ENCODE results near the gene TIGIT. TPM values are rescaled to one million over a fixed set of nuclear protein-coding genes. Genes with fewer than 3 reads are reported as not detected.
A peak's percentile ranks its signal among the peaks of the same experiment; 100 is the strongest.

The TIGIT gene
- total and polyA plus RNA-seq, 10 of the 15 experiments (the other 5 are each of a cell fraction or from before 2014, with no cell fraction given) = 0.08 to 4.7 (median 0.94) TPM

DNA sequence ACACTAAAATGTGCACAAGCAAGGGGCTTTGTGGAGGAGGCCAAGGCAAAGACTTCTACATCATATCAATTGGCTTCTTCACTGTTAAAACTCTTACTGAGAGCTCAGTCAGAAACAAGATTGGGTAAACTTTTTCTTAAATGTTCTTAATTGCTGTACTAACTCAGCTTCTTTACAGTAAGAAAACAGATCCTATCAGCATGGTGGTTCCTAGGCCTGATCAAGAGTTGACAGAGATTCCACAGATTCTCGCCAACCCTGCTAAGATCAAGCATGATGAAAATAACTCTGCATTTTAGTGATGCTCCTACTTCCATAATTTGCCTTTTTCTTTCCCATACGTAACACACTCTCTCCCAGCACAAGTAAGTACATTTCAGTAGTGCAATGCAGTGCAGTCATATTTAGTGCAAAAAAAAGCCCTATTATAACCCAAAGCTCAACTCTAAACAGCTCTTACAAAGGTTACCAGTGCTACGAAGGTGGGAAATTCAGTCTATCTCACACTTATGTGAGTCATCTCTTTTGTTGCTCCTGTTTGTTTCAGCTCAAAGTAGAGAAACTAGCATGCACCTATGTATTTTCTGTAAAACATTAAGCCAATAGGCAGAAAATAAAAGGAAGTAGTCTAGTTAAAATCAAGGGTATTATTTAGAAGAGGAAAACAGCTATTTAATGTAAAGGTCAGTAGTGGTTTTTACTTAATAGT is 29.9 kb downstream of the TIGIT start:
- in situ Hi-C loops (cut with MboI) (no loop called here), intact Hi-C loops (cut with micrococcal nuclease; ENCODE audit: unreplicated experiment) (no loop called here)
- Histone ChIP-seq H3K9ac (ENCODE audit: control insufficient read depth, insufficient read depth, low read length) (no peak overlapping the region), H3K9me3 (replicated peaks; ENCODE audit: control insufficient read depth, insufficient read depth, low read length) (no peaks in the 10 kb centered on the region), H4K20me1 (ENCODE audit: control insufficient read depth, insufficient read depth) (no peaks in the 10 kb centered on the region), H3K4me2 (ENCODE audit: control insufficient read depth, insufficient read depth) (no peak overlapping the region), H3K27me3 (replicated peaks in 1 of 2; ENCODE audit: control insufficient read depth in 2 of 2, insufficient read depth in 2 of 2, low read length in 1 of 2) (no peaks in the 10 kb centered on the region), H3K4me1 (ENCODE audit: control insufficient read depth, insufficient read depth, low read length) (peaks cover 4% of the 10 kb centered on the region; the same call in 1 of the 2 replicates), H3K27ac (ENCODE audit: control insufficient read depth, insufficient read depth) (no peak overlapping the region), H3K4me3 (no peak overlapping the region), H2AFZ (ENCODE audit: control insufficient read depth, low read depth, low read length) (no peak overlapping the region), H3K36me3 (ENCODE audit: control insufficient read depth in 2 of 2, insufficient read depth in 2 of 2, low read length in 1 of 2) (no peaks in the 10 kb centered on the region; a peak in 1 of 4 replicates), H3K79me2 (ENCODE audit: control insufficient read depth, insufficient read depth, low read length) (no peaks in the 10 kb centered on the region)
- FAIRE-seq = no peak
- 65% methylated on average over 3 of the region's 3 CpGs for WGBS (ENCODE audit: insufficient coverage, insufficient replicate concordance, low lambda C conversion rate, missing lambda C conversion rate)
- RAD21 ChIA-PET (ENCODE audit: unreplicated experiment) = interaction anchor here (0.9 to 5.2 kb wide), 13 partner anchors 10 to 110 kb away, joined by 3 to 80 read pairs (median 8); partner anchors contain the start of gene TIGIT
- CTCF ChIA-PET = interaction anchor here (1.0 to 4.3 kb wide), 10 partner anchors 8 to 60 kb away, joined by 3 to 45 read pairs (median 6); partner anchors contain the start of gene TIGIT
- BruUV-seq (replicated peaks) = no TSS peak
- no peak for DNase-seq (ENCODE audit: low read depth, low spot score)
- ATAC-seq = peak; percentile 77
- SMC1A ChIA-PET (ENCODE audit: uncharacterized antibody, unreplicated experiment) = interaction anchor here (0.8 to 3.6 kb wide), 17 partner anchors 9 to 116 kb away, joined by 3 to 57 read pairs (median 4); partner anchors contain the start of gene TIGIT
- POLR2A ChIA-PET = interaction anchor here (0.6 to 3.4 kb wide), 7 partner anchors 10 to 1765 kb away, joined by 3 to 26 read pairs (median 5); no protein-coding TSS in a partner anchor
- TF ChIP-seq, protein P1, sequence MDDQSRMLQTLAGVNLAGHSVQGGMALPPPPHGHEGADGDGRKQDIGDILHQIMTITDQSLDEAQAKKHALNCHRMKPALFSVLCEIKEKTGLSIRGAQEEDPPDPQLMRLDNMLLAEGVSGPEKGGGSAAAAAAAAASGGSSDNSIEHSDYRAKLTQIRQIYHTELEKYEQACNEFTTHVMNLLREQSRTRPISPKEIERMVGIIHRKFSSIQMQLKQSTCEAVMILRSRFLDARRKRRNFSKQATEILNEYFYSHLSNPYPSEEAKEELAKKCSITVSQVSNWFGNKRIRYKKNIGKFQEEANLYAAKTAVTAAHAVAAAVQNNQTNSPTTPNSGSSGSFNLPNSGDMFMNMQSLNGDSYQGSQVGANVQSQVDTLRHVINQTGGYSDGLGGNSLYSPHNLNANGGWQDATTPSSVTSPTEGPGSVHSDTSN (IDR thresholded peaks at IDR 0.05; ENCODE audit: insufficient replicate concordance, low read depth, low read length) = no peak
- TF ChIP-seq NFXL1 (IDR thresholded peaks at IDR 0.05; ENCODE audit: borderline replicate concordance) = no peak
- TF ChIP-seq POU2F2 (IDR thresholded peaks at IDR 0.05; ENCODE audit: borderline replicate concordance, low read depth, low read length) = no peak
- peak; percentile 39 for TF ChIP-seq SKIL (IDR thresholded peaks at IDR 0.05; ENCODE audit: low read depth, poor library complexity, severe bottlenecking)
- no peak for TF ChIP-seq RBBP5 (conservative IDR thresholded peaks at IDR 0.05)
- 0 out of 4 replicates have a peak, but pooled peaks of 1 of the 2 experiments have one; percentile 44 for TF ChIP-seq EP300 (IDR thresholded peaks at IDR 0.05; ENCODE audit: borderline replicate concordance in 1 of 2, control insufficient read depth in 1 of 2, low read depth in 2 of 2, low read length in 2 of 2)
- no peak for TF ChIP-seq STAT1 (conservative IDR thresholded peaks at IDR 0.05)
- peak in 1 of 2 experiments; percentile 38; a peak in 2 of 4 replicates for TF ChIP-seq IKZF2 (IDR thresholded peaks at IDR 0.05)
- no peak for TF ChIP-seq IRF4 (IDR thresholded peaks at IDR 0.05; ENCODE audit: low read depth, low read length)
- TF ChIP-seq, protein P2, sequence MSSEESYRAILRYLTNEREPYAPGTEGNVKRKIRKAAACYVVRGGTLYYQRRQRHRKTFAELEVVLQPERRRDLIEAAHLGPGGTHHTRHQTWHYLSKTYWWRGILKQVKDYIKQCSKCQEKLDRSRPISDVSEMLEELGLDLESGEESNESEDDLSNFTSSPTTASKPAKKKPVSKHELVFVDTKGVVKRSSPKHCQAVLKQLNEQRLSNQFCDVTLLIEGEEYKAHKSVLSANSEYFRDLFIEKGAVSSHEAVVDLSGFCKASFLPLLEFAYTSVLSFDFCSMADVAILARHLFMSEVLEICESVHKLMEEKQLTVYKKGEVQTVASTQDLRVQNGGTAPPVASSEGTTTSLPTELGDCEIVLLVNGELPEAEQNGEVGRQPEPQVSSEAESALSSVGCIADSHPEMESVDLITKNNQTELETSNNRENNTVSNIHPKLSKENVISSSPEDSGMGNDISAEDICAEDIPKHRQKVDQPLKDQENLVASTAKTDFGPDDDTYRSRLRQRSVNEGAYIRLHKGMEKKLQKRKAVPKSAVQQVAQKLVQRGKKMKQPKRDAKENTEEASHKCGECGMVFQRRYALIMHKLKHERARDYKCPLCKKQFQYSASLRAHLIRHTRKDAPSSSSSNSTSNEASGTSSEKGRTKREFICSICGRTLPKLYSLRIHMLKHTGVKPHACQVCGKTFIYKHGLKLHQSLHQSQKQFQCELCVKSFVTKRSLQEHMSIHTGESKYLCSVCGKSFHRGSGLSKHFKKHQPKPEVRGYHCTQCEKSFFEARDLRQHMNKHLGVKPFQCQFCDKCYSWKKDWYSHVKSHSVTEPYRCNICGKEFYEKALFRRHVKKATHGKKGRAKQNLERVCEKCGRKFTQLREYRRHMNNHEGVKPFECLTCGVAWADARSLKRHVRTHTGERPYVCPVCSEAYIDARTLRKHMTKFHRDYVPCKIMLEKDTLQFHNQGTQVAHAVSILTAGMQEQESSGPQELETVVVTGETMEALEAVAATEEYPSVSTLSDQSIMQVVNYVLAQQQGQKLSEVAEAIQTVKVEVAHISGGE (CRISPR knock-in tag; IDR thresholded peaks at IDR 0.05) = no peak
- TF ChIP-seq ZNF384 (IDR thresholded peaks at IDR 0.05; ENCODE audit: borderline replicate concordance, low read depth, low read length) = no peak
- TF ChIP-seq ETV6 (conservative IDR thresholded peaks at IDR 0.05 in 1 of 2, IDR thresholded peaks at IDR 0.05 in 1 of 2; ENCODE audit: borderline replicate concordance in 1 of 2, low read depth in 1 of 2) = no peak
- no peak for TF ChIP-seq CHD4 (IDR thresholded peaks at IDR 0.05)
- no peak for TF ChIP-seq NBN (IDR thresholded peaks at IDR 0.05)

Measured in GM12878 (cell line).